NT2/D1 (cell line): ENCODE data around the gene CCSER1.

Experiments
- SUZ12 ChIP-seq: IDR thresholded peaks from 2 replicates; pipeline ENCODE4 v1.6.1; 2011; ENCODE audit not compliant: insufficient read length, insufficient read depth; ENCODE audit errors: extremely low read depth
- YY1 ChIP-seq: IDR thresholded peaks from 2 replicates; pipeline ENCODE4 v1.6.1; 2011; ENCODE audit not compliant: insufficient read length, insufficient read depth
- ZNF274 ChIP-seq: IDR thresholded peaks from 2 replicates; pipeline ENCODE4 v1.6.1; 2011; ENCODE audit warnings: mild to moderate bottlenecking, low read depth, low read length

DNA sequence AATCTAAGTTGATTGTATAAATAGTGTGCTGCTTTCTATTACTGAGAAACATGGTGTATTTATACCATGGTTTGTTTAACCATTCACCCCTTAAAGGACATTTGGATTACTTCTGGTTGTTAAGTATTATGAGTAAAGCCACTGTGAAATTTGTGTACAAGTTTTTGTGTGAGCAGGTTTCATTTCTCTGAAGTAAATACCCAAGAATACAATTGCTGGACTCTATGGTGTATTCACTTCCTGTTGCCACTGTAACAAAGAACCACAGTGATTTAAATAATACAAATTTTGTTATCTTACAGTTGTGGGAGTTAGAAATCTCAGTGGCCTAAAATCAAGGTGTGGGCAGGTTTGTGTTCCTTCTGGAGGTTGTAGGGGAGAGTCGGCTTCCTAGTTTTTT lies 869.6 kb downstream of the CCSER1 start:
- TF ChIP-seq SUZ12 (no peak), ZNF274 (no peak), YY1 (no peak)
